NCI-H2196 (cell line): ENCODE results near the gene LGALS9B.
"Not testable (repeated sequence)": the region's sequence is repeated elsewhere in the genome, so short reads cannot be mapped to it uniquely, and the experiment has no call there.

Experiments used
- DNase-seq: peaks from one replicate; lab custom pipeline; 2025; ENCODE audit not compliant: unreplicated experiment; lab: John Stamatoyannopoulos, UW

Gene LGALS9B

DNA sequence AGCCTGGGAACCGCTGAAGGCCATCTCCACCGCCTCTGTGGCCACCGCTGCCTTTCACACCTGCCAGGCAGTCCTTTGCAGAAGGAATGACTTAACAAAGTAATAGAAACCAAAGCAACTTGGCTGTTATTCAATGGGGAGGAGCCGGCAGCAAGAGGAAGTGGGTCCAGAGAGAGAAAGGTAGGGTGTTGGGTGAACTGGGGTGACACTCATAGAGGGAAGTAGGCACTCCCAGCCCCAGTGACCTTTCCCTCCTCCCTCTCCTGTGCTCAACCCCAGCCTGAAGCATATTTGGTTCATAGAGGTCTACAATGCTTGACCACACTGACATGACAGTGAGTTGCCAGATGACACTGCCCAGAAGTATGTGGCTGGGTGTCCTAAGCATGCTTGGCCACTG, at the start of gene LGALS9B:
Gene LGALS9B, minus strand, starts transcription at position 93 of the 400 bp plus-strand sequence. Its CDS starts 69 bp downstream, at position 24.
- DNase-seq, result not testable (repeated sequence)

- DNase-seq, result not testable (repeated sequence)
These were observed 49.6 kb upstream of the LGALS9B start for GRCh38 chr17:20516986-20517385.

GRCh38 chr17:20515099-20515498, 47.8 kb upstream of the LGALS9B start:
- DNase-seq, result not testable (repeated sequence)

DNA sequence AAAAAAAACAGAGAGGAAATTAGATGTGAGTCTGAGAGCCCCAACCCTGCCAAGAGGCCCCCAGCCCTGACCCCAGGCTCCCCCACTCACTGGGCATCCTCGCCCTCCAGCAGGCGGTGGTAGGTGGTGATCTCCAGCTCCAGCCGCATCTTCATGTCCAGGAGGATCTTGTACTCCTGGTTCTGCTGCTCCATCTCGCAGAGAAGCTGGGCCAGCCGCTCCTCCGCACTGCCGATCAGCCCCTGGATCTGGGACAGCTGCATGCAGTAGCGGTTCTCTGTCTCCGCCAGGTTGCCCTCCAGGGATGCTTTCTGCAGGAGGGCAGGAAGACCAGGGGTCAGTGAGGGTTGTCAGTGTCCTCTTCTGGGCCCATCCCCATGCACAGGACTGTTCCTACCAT, 46.2 kb upstream of the LGALS9B start:
- DNase-seq, result not testable (repeated sequence)

DNA sequence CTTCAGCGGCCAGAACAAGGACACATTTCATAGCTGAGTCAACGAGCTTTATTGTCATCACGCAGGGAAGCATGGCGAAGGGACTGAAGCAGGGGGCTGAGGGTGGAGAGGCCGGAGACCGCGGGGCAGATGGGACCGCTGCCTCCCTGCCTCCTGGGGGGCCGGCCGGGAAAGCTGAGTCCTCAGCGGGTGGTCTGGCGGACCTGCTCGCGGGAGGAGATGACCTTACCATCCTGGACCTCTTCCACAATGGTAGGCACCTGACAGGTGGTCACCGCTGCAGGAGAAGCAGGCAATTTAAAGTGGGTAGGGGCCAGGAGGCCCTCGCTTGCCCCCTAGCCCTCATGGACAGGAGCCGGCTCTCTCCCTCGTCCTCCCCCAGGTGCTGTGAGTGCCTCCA, 45.0 kb upstream of the LGALS9B start:
- DNase-seq, result not testable (repeated sequence)

DNA sequence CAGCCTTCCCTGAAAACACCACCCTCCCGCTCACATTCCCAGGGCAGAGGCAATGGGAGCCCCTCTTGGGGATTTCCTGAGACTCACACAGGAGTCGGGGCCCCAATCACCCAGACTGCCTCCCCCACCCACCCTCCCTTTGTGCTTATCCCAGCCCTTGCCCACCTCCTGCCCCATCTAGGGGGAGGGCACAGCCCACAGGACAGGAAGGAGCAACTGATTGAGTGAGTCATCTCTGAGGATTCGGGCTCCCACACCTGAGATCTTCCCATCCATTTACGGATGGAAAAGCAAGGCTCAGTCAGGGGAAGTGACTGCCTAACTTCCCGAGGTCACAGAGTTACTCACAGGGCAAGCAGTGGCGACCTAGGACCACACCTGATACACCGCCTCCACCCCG, 44.4 kb upstream of the LGALS9B start:
- DNase-seq, result not testable (repeated sequence)

GRCh38 chr17:20505333-20505732, 38.0 kb upstream of the LGALS9B start:
- DNase-seq, result not testable (repeated sequence)

GRCh38 chr17:20504388-20505066, 37.2 kb upstream of the LGALS9B start:
- not testable (repeated sequence) for DNase-seq

DNA sequence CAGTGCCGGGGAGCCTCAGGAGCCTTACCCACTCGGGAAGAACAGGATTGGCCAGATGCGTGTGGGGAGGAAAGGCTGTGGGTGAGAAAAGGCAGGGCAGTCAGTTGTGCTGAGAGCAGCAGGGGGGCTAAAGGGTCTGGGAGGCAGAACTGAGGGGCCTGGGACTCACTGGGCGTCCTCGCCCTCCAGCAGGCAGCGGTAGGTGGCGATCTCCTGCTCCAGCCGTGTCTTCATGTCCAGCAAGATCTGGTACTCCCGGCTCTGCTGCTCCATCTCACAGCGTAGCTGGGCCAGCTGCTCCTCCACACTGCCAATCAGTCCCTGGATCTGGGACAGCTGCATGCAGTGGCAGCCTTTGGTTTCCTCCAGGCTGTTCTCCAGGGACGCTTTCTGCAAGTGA, 34.6 kb upstream of the LGALS9B start:
- not testable (repeated sequence) for DNase-seq

- not testable (repeated sequence) for DNase-seq
These were observed 33.0 kb upstream of the LGALS9B start for GRCh38 chr17:20500346-20500745.

DNA sequence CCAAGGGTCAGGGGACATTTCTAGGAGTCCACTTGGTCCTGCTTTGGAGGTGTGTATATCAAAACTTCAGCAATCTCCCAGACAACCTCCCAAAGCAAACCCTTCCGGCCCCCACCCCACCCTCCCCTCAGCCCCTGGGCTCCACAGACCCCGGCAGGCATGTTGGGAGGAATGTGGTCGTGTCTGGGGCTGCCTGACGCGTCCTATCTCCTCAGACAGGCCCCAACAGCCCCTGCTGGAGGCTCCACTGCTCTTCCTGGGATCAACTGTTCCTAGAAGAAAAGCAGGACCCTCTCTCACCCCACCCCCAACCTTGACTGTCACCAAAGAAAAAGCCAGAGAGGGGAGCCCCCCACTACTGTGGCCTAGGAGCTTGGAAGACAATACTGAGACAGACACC, 28.1 kb upstream of the LGALS9B start:
- DNase-seq, result not testable (repeated sequence)

GRCh38 chr17:20494735-20495134, 27.4 kb upstream of the LGALS9B start:
- DNase-seq, result not testable (repeated sequence)

- not testable (repeated sequence) for DNase-seq
These were observed 26.8 kb upstream of the LGALS9B start for GRCh38 chr17:20494147-20494546.

DNA sequence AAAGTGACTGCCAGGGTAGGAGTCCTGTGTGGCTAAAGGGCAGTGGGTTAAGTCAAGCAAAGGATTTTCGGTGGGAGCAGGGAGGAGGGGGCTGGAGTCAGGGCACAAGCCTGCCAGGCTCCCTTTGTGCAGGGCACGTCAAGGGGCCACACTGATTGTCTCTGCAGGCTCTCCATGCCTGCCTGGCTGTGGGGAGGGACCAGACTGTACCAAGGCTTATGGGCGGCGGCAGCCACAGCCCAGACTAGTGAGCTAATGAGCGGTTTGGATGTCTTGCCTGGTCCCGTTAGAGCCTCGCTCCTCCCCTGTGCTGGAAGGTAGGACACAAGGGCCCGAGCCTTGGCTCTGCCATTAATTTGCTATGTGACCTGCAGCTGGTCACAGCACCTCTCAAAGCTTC, 25.6 kb upstream of the LGALS9B start:
- DNase-seq, result not testable (repeated sequence)

GRCh38 chr17:20492099-20492498, 24.8 kb upstream of the LGALS9B start:
- not testable (repeated sequence) for DNase-seq

DNA sequence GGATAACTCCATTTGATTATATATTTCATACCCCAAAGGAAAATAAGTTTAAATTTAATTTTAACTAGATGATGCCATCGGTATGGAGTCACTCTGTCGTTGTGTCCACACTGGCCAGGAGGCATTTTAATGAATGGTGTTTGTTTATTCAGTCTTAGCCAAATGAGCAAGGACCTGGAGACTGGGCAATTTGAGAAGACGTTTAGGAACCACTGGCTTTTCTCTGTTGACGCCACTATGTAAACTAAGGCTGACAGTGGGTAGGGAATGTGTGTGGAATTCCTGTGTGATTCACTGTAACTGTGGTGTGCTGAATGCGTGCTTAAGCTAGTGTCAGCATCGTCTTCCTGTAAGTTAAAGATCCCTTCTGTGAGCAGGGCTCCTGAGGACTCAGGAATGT, 17.6 kb upstream of the LGALS9B start:
- DNase-seq, result not testable (repeated sequence)

- not testable (repeated sequence) for DNase-seq
These were observed 12.7 kb upstream of the LGALS9B start for GRCh38 chr17:20479889-20480591.

DNA sequence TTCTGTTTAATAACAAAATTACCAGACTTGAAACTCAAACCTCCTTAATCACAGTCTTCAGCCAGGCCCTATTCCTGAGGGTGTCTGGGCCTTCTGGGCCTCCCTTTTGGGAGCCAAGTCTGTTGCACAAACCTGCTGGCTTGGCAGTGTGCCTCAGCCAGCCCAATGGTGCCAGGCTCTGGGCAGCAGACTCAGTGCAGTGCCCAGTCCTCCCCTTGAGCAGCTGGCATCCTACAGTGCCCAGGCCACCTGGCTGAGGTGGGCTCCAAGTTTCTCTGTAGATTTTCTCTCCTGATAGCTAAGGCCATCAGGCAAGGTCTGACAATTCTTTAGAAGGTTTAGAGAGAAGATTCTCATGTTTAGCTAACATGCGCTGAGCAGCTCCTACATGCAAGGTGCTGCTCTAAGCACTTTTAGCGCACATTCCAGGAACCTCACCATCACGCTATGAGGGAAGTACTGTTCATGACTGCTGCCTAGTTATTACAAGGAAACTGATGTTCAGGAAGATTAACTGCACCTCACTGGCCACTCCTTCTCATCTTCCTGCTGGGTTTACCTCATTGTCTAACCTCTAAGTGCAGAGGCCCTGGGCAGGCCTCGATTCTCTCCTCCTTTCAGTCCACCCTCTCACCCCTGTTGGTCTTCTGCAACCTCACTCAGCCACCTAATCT, 10.2 kb upstream of the LGALS9B start:
- DNase-seq, result not testable (repeated sequence)

GRCh38 chr17:20475137-20475831, 7.9 kb upstream of the LGALS9B start:
- not testable (repeated sequence) for DNase-seq

DNA sequence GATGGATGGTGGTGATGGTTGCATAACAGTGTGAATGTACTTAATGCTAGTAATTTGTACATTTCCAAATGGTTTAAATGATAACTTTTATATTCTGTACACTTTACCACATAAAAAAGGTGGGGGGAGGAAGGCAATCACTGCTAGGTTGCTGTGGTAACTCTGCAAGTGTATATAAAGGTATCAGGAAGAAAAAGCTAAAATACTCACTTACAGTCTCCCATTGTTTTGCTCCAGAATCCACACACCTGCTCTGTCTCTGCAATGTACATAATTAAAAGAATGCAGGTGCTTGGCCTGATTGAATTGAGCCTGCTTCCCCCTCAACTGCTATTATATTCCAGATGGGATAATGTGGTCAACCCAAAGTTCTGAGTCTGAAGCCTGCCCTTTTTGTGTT, 6.7 kb upstream of the LGALS9B start:
- DNase-seq, result not testable (repeated sequence)

GRCh38 chr17:20469946-20470345, 2.6 kb upstream of the LGALS9B start:
- DNase-seq, result not testable (repeated sequence)
